Vagina (tissue), 2 donors: ENCODE results near the gene SLC9A9.

ENCODE experiments used
- CTCF ChIP-seq, 3 experiments: fragments of 450-650 bp in 2 of 3; fragments of 200-600 bp in 1 of 3; sonication (generic) in 1 of 3; IDR thresholded peaks; one replicate each; pipeline ENCODE4 v1.5.1; 2017 to 2019; ENCODE audit warnings: antibody characterized with exemption in 3 of 3, mild to moderate bottlenecking in 2 of 3, moderate library complexity in 2 of 3
- POLR2A ChIP-seq, 2 donors: fragments of 450-650 bp; IDR thresholded peaks; one replicate each; pipeline ENCODE4 v1.6.1; 2017; ENCODE audit warnings: antibody characterized with exemption in 2 of 2, mild to moderate bottlenecking in 2 of 2, moderate library complexity in 2 of 2
- POLR2AphosphoS5 ChIP-seq, 2 donors: sonication (generic); formaldehyde crosslinking; IDR thresholded peaks; one replicate each; pipeline ENCODE4 v1.9.0; 2017; ENCODE audit warnings: antibody characterized with exemption in 2 of 2, mild to moderate bottlenecking in 2 of 2, low read depth in 1 of 2; ENCODE audit not compliant: insufficient read depth in 1 of 2

DNA sequence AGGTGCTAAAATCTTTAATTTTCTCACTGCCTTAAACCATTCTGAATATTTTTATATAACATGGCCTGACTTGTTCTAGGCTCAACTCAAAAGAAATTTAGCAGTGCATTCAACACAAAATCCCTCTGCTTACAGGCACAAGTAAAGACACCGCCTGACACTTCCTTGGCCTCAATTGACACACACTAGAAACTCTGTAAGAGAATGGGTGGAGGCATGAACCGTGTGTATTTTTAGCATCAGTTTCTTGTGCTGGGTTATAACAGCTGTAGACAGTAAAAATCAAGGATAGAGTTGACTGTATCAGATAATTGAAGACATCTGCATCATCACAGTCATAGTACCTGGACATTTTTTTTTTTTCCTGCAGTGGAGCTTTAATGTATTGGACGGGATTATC is 54.3 kb downstream of the SLC9A9 start:
- TF ChIP-seq CTCF (IDR thresholded peaks at IDR 0.05) (no peak), POLR2A (IDR thresholded peaks at IDR 0.05) (no peak), POLR2AphosphoS5 (IDR thresholded peaks at IDR 0.05; ENCODE audit: insufficient read depth in 1 of 2, low read depth in 1 of 2) (peak in 1 of 2 donors; percentile 40)
